Caki2 (cell line): ENCODE measurements around the gene QRICH1. TPM values are rescaled to one million over a fixed set of nuclear protein-coding genes. Genes with fewer than 3 reads are reported as not detected.

Source experiments
- DNase-seq: peaks from one replicate; pipeline ENCODE4 v3.0.0-alpha.2; 2015; ENCODE audit warnings: low read depth
- in situ Hi-C: cut with HindIII; loops from 2 replicates; pipeline ENCODE4 v1.10.0; 2016; ENCODE audit warnings: low sequenced_read_pairs, low pct_unique_long_range_greater_than_20kb, mixed read lengths
- total RNA-seq: library from RNA; depleted of rRNA; stranded (reverse); fragments of >200 nt; shearing (Covaris generic); gene quantifications from 2 replicates; pipeline ENCODE4 v1.2.3, GENCODE V29; 2014; ENCODE audit warnings: low replicate concordance

Gene QRICH1
- total RNA-seq, 1 experiment from 2014 or later = 107 TPM

- in situ Hi-C loops = no loop called here
Measured at GRCh38 chr3:49023775-49024174, 70.1 kb downstream of the QRICH1 start.

GRCh38 chr3:49022688-49023171, 71.1 kb downstream of the QRICH1 start:
- no peak for DNase-seq

More at GRCh38 chr3:49023775-49024174, 70.1 kb downstream of the QRICH1 start:
- DNase-seq = no peak

GRCh38 chr3:49021813-49022687, 71.8 kb downstream of the QRICH1 start, which contains the start of gene NDUFAF3:
Gene NDUFAF3, plus strand, starts transcription at chr3:49022121. Its CDS starts 24 bp downstream, at chr3:49022145.
- peak; percentile 92 for DNase-seq
- in situ Hi-C loops = no loop called here

More at GRCh38 chr3:49022688-49023171, 71.1 kb downstream of the QRICH1 start:
- in situ Hi-C loops = no loop called here

- in situ Hi-C loops = no loop called here
- DNase-seq = peak; percentile 97
Measured at GRCh38 chr3:49021213-49021812, 72.6 kb downstream of the QRICH1 start.

- peak; percentile 29 for DNase-seq
- in situ Hi-C loops = no loop called here
Measured at GRCh38 chr3:49020330-49021212, 73.3 kb downstream of the QRICH1 start.

GRCh38 chr3:49019941-49020329, 73.9 kb downstream of the QRICH1 start:
- no peak for DNase-seq
- in situ Hi-C loops = no loop called here

- in situ Hi-C loops = no loop called here
- DNase-seq = no peak
Measured at GRCh38 chr3:49018707-49019006, 75.2 kb downstream of the QRICH1 start.

GRCh38 chr3:49017971-49018706, 75.7 kb downstream of the QRICH1 start, which contains the start of gene DALRD3:
Gene DALRD3, minus strand, starts transcription at chr3:49018580. Its CDS starts 16 bp downstream, at chr3:49018564.
- in situ Hi-C loops = no loop called here
- peak; percentile 79 for DNase-seq

GRCh38 chr3:49017229-49017970, 76.5 kb downstream of the QRICH1 start:
- no peak for DNase-seq
- in situ Hi-C loops = no loop called here

- in situ Hi-C loops = no loop called here
Measured at GRCh38 chr3:49016414-49017228, 77.2 kb downstream of the QRICH1 start.

GRCh38 chr3:49015765-49016164, 78.1 kb downstream of the QRICH1 start:
- no peak for DNase-seq
- in situ Hi-C loops = no loop called here

More at GRCh38 chr3:49016414-49017228, 77.2 kb downstream of the QRICH1 start:
- no peak for DNase-seq

GRCh38 chr3:49015072-49015471, 78.8 kb downstream of the QRICH1 start:
- in situ Hi-C loops = no loop called here
- DNase-seq = no peak

- in situ Hi-C loops = no loop called here
- DNase-seq = no peak
Measured at GRCh38 chr3:49013738-49014660, 79.9 kb downstream of the QRICH1 start.

GRCh38 chr3:49013113-49013737, 80.6 kb downstream of the QRICH1 start:
- DNase-seq = no peak
- in situ Hi-C loops = no loop called here

- in situ Hi-C loops = no loop called here
Measured at GRCh38 chr3:49012441-49013017, 81.3 kb downstream of the QRICH1 start.

More at GRCh38 chr3:49012441-49013017, 81.3 kb downstream of the QRICH1 start:
- no peak for DNase-seq
